AG04450 (cell line): ENCODE measurements around the gene PACSIN1. TPM values are rescaled to one million over a fixed set of nuclear protein-coding genes. Genes with fewer than 3 reads are reported as not detected.

Experiments
- CTCF ChIA-PET: fragments of 300-600, 350-600 bp; formaldehyde crosslinking; extraction: SDS; loops from one replicate; lab custom pipeline; 2022; ENCODE audit warnings: antibody characterized with exemption, inconsistent platforms; lab: Charles Lee
- POLR2A ChIA-PET: fragments of 350-600 bp; formaldehyde crosslinking; extraction: SDS; loops from one replicate; lab custom pipeline; 2021; ENCODE audit warnings: antibody characterized with exemption, inconsistent platforms; lab: Yijun Ruan, JAX
- DNase-seq: peaks from one replicate; pipeline ENCODE4 v3.0.0-alpha.2; 2011; ENCODE audit warnings: low read depth, low spot score
- H3K27ac ChIP-seq: one replicate; pipeline ENCODE4 v1.5.1; 2012; ENCODE audit warnings: low read depth, low read length, control low read depth
- H3K27me3 ChIP-seq: one replicate; pipeline ENCODE4 v1.6.0; 2012; ENCODE audit warnings: low read length; ENCODE audit not compliant: control insufficient read depth, insufficient read depth
- H3K4me3 ChIP-seq: 2 replicates; pipeline ENCODE4 v1.5.1; 2011; ENCODE audit warnings: mild to moderate bottlenecking, low read depth, low read length, control low read depth
- H3K9me3 ChIP-seq: 2 replicates; pipeline ENCODE4 v1.5.1; 2012; ENCODE audit warnings: low read length; ENCODE audit not compliant: control insufficient read depth, insufficient read depth
- polyA plus RNA-seq: library from polyadenylated mRNA; depleted of rRNA; stranded (reverse); fragments of >200 nt; gene quantifications from 2 replicates; pipeline ENCODE4 v1.2.3, GENCODE V29; 2011
- TF ChIP-seq, protein P1 (sequence below): IDR thresholded peaks from 2 replicates; pipeline ENCODE4 v1.5.1; 2011; ENCODE audit warnings: low read depth, low read length, control low read depth, inconsistent platforms

The PACSIN1 gene
- polyA plus RNA-seq, 1 experiment = not detected

DNA sequence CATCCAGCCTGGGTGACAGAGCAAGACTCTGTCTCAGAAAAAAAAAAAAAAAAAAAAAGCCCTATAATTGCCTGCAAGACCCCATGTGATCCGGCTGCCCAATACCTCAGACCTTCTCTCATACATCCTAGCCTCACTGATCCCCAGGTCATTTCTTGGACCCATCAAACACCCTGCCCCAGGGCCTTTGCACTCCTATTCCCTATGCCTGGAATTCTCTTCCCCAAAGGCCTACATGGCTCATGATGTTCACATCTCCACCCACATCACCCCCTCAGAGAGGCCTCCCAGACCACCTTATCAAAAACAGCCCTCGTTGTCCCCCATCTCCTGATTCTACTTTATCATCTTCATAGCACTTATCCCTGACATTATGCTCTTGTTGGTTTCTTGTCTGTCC is 8.9 kb downstream of the PACSIN1 start:
- CTCF ChIA-PET = interaction anchor here (0.6 kb wide), 1 partner anchor 27 kb away, joined by 3 read pairs; no protein-coding TSS in a partner anchor

DNA sequence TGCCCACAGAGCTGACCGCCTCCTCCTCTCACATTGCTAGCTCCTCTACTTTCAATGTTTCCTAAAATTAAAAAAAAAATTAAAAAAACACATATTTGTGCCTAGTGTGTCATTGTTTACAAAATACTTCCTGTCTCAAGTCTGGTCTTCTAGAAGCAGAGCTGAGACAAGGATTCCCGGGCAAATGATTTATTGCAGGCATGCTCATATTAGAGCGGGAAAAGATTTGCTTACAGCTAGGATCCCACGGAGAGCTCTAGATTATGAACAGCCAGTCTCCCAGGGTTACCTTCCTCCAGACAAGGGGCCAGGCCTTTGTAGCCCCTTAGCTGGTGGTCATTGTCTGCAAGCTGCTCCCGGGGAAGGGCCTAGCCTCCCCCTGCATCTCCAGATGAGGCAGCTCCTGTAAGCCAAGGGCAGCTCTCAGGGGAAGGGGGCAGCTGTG is 9.4 kb downstream of the PACSIN1 start:
- POLR2A ChIA-PET = no interaction called here
- Histone ChIP-seq H3K27ac (no peak overlapping the region), H3K9me3 (peaks cover 8% of the 10 kb centered on the region), H3K4me3 (no peak overlapping the region), H3K27me3 (peaks cover 3% of the 10 kb centered on the region)
- CTCF ChIA-PET = interaction anchor here (0.5 to 0.6 kb wide), 2 partner anchors 27 to 311 kb away, joined by 3 to 4 read pairs; no protein-coding TSS in a partner anchor
- TF ChIP-seq, protein P1, sequence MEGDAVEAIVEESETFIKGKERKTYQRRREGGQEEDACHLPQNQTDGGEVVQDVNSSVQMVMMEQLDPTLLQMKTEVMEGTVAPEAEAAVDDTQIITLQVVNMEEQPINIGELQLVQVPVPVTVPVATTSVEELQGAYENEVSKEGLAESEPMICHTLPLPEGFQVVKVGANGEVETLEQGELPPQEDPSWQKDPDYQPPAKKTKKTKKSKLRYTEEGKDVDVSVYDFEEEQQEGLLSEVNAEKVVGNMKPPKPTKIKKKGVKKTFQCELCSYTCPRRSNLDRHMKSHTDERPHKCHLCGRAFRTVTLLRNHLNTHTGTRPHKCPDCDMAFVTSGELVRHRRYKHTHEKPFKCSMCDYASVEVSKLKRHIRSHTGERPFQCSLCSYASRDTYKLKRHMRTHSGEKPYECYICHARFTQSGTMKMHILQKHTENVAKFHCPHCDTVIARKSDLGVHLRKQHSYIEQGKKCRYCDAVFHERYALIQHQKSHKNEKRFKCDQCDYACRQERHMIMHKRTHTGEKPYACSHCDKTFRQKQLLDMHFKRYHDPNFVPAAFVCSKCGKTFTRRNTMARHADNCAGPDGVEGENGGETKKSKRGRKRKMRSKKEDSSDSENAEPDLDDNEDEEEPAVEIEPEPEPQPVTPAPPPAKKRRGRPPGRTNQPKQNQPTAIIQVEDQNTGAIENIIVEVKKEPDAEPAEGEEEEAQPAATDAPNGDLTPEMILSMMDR = no peak
- DNase-seq = no peak

More for the DNA sequence above, 8.9 kb downstream of the PACSIN1 start:
- DNase-seq = no peak
- peaks cover 3% of the 10 kb centered on the region for H3K27me3 ChIP-seq
- TF ChIP-seq, protein P1 = no peak
- peaks cover 8% of the 10 kb centered on the region for H3K9me3 ChIP-seq
- POLR2A ChIA-PET = interaction anchor here (0.7 kb wide), 1 partner anchor 214 kb away, joined by 8 read pairs; no protein-coding TSS in a partner anchor
- no peak overlapping the region for H3K27ac ChIP-seq
- no peak overlapping the region for H3K4me3 ChIP-seq

GRCh38 chr6:34475767-34476328 is 10.0 kb downstream of the PACSIN1 start:
- ChIA-PET CTCF (interaction anchor here (0.5 to 0.7 kb wide), 2 partner anchors 312 to 574 kb away, joined by 4 to 6 read pairs; no protein-coding TSS in a partner anchor), POLR2A (no interaction called here)
- H3K9me3 ChIP-seq = peaks cover 8% of the 10 kb centered on the region

DNA sequence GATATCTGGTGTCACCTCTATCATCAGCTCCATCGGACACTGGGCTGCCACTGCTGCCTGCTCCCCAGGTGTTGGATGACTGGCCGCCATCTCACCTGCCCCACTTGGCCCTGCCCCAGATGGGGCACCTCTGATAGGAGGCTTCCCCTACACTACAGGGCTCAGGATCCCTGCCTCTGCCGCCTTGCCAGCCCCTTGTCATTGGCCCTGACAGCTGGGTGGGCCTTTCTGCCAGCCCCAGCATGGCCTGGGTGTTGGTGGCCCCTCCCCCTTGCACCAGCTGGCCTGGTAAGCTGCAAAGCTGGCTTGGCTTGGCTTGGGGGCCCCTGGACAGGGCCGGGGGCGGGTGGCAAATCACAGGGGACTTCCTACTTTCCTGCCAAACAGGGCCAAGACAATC is 10.6 kb downstream of the PACSIN1 start:
- H3K27me3 ChIP-seq = peaks cover 3% of the 10 kb centered on the region
- H3K4me3 ChIP-seq = no peak overlapping the region
- TF ChIP-seq, protein P1 = no peak
- H3K27ac ChIP-seq = no peak overlapping the region
- peaks cover 8% of the 10 kb centered on the region for H3K9me3 ChIP-seq
- ChIA-PET CTCF (interaction anchor here (0.7 kb wide), 1 partner anchor 574 kb away, joined by 6 read pairs; no protein-coding TSS in a partner anchor), POLR2A (no interaction called here)
- DNase-seq = no peak

More at GRCh38 chr6:34475767-34476328, 10.0 kb downstream of the PACSIN1 start:
- Histone ChIP-seq H3K27me3 (peaks cover 3% of the 10 kb centered on the region), H3K27ac (no peak overlapping the region), H3K4me3 (no peak overlapping the region)
- no peak for DNase-seq
- TF ChIP-seq, protein P1 = no peak

DNA sequence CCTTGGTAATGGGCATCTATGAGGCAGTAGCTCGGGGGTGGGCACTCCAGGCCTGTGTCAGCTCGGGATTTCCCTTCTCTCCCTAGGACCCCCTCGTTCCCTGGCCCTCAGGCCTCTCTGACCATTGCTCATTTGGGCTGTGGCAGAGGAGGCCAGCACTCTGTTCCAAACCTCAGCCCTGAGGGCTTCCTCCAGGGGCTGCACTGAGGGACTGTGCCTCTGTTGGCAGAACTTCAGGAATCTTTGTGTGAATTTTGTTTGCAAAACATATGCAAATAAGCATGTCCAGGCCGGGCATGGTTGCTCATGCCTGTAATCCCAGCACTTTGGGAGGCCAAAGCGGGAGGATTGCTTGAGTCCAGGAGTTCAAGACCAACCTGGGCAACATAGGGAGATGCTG is 11.0 kb downstream of the PACSIN1 start:
- CTCF ChIA-PET = no interaction called here

More for the DNA sequence above, 11.0 kb downstream of the PACSIN1 start:
- POLR2A ChIA-PET = no interaction called here
- Histone ChIP-seq H3K27me3 (peaks cover 3% of the 10 kb centered on the region), H3K4me3 (no peak overlapping the region), H3K9me3 (peaks cover 8% of the 10 kb centered on the region), H3K27ac (no peak overlapping the region)
- no peak for DNase-seq
- TF ChIP-seq, protein P1 = no peak
